ENCODE measurements around the gene MEF2A. TPM values are rescaled to one million over a fixed set of nuclear protein-coding genes. Genes with fewer than 3 reads are reported as not detected.
"Not testable (repeated sequence)": the region's sequence is repeated elsewhere in the genome, so short reads cannot be mapped to it uniquely, and the experiment has no call there.

MEF2A gene
- total RNA-seq, 1 donor from 2014 or later: 75.9 TPM

GRCh38 chr15:99717161-99718009, 151.6 kb downstream of the MEF2A start:
- intact Hi-C loops (cut with DNase I): no loop called here
- ATAC-seq (peak; percentile 78), DNase-seq (ENCODE audit: low spot score) (no peak)

GRCh38 chr15:99718421-99718820, 152.6 kb downstream of the MEF2A start:
- ATAC-seq: no peak
- intact Hi-C loops (cut with DNase I): no loop called here

DNA sequence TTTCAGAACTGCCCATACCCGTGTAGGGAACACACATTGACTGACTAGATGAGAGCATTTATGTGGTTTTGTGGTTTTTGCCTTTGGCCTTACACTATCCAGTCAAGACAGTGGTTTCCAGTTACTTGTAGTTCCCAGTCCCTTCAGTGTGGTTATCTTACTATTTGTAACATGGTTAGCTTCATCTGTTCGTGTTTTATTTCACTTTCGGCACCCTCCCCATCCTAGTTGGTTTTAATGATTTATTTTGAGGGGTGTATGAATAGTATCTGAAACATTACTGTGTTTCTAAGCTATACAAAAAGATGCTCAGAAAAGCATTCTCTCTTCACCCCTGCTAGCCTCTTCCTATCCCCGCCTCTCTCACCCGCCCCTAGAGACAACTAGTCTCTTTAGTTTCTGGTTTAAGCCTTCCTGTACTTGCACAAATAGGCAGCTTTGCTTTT, 153.3 kb downstream of the MEF2A start:
- DNase-seq (ENCODE audit: low spot score) (no peak), ATAC-seq (no peak)
- intact Hi-C loops (cut with DNase I): no loop called here

More at GRCh38 chr15:99718421-99718820, 152.6 kb downstream of the MEF2A start:
- no peak for DNase-seq (ENCODE audit: low spot score)

- intact Hi-C loops (cut with DNase I): no loop called here
- no peak for ATAC-seq
Measured at GRCh38 chr15:99720533-99720932, 154.7 kb downstream of the MEF2A start.

GRCh38 chr15:99721104-99721778, 155.5 kb downstream of the MEF2A start:
- no peak for ATAC-seq
- DNase-seq (ENCODE audit: low spot score): no peak
- intact Hi-C loops (cut with DNase I): no loop called here

More at GRCh38 chr15:99720533-99720932, 154.7 kb downstream of the MEF2A start:
- no peak for DNase-seq (ENCODE audit: low spot score)

GRCh38 chr15:99721896-99722295, 156.1 kb downstream of the MEF2A start:
- ATAC-seq: no peak
- intact Hi-C loops (cut with DNase I): no loop called here
- no peak for DNase-seq (ENCODE audit: low spot score)

- DNase-seq (ENCODE audit: low spot score) (no peak), ATAC-seq (no peak)
- intact Hi-C loops (cut with DNase I): no loop called here
Measured at GRCh38 chr15:99722406-99722805, 156.6 kb downstream of the MEF2A start.

GRCh38 chr15:99726333-99726732, 160.5 kb downstream of the MEF2A start:
- DNase-seq (ENCODE audit: low spot score) (no peak), ATAC-seq (no peak)
- intact Hi-C loops (cut with DNase I): no loop called here

GRCh38 chr15:99727330-99727729, 161.5 kb downstream of the MEF2A start:
- intact Hi-C loops (cut with DNase I): no loop called here
- no peak for ATAC-seq

DNA sequence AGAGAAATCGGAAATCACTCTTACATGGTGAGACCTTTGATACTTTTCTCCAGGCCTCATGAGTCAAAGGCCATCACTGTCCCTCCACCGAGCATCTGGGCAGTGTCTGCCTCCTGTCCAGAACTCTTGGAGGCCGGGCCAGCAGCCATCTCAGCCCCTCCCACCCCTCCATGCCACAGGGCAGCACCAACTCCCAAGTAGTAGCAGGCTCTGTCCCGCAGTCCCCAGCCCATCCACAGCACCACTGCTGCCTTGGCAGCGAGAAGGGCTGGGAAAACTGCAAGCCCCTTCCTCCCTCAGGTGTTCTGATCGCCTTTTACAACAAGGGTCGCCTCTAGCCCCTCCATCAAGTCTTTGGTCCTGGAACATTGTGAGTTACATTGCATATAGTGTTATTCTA, 161.9 kb downstream of the MEF2A start:
- intact Hi-C loops (cut with DNase I): no loop called here

More at GRCh38 chr15:99727330-99727729, 161.5 kb downstream of the MEF2A start:
- DNase-seq (ENCODE audit: low spot score): no peak

DNA sequence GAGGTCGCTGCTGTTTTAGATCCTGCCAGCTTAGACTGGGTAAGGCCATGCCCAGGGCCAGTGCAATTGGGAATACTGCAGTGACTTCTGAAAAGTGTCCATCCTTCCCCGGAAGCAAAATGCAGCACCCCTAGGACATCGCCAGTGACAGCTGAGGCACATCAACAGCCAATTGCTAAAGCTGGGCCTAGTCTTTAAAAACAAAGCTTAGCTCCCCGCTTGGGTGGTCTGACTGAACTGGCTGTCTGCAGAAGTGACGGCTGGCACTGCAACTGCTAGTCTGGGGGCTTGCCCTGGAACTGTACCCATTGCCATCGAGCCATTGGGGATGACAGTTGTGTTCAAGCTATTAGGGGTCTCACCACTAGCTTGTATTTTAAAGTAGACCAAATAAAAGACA, 163.1 kb downstream of the MEF2A start:
- ATAC-seq (no peak), DNase-seq (ENCODE audit: low spot score) (no peak)
- intact Hi-C loops (cut with DNase I): no loop called here

More for the DNA sequence above, 161.9 kb downstream of the MEF2A start:
- ATAC-seq (no peak), DNase-seq (ENCODE audit: low spot score) (no peak)

GRCh38 chr15:99729327-99729726, 163.5 kb downstream of the MEF2A start:
- DNase-seq (ENCODE audit: low spot score): no peak
- no peak for ATAC-seq
- intact Hi-C loops (cut with DNase I): no loop called here

DNA sequence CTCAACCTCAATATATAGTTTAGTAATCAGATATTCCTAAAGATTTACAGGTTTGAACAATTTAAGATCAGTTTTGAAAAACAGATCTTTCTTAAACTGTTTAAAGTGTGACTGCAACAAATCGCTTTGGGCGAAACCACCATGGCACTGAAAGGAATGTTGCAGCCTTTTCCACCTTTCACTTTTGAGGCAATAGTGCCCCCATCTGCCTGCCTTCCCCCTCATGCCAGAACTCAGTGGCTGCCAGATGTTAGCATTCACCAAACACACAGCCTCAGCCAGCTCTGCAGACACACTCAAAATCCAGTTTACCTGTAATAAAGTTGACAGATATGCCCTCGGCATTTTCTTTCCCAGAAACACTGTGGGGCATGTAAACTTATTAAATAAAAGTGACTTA, 164.1 kb downstream of the MEF2A start:
- intact Hi-C loops (cut with DNase I): no loop called here
- no peak for ATAC-seq
- DNase-seq (ENCODE audit: low spot score): no peak

DNA sequence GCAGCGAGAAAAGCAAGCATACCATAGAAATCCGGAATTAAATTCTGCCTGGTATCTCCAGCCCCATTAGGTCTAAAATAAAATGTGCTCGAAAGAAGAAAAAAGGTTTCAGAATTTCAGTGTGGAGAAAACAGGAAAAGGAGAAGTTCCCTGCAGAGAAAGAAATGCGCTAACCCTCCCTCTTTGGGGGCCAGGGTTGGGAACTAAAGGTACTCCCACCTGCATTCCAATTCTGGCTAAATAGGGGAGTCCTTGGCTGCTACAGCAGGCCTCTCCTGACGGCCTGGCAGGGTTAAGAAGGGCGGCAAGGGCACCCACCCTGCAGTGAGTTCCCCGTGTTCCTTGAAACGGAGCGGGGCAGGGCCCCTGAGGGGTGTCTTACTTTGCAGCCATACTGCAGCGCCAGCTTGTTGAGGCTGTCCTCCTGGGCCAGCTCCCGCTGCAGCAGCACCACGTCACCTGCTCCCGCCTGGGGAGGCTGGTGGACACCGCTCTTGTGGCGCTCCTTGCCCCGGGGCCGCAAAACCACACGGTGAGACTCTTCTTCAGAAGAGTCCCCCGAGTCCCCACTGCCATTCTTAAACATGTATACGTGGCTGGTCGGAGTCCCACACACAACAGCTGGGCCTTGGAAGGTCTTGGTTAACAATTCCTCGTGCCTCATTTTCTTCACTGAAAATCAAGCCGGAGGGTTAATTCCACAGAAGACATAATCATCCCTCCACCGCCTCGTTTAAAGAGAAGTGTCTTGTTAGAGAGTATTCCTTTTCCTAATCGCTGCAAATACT, 165.7 kb downstream of the MEF2A start:
- intact Hi-C loops (cut with DNase I): no loop called here
- no peak for DNase-seq (ENCODE audit: low spot score)
- ATAC-seq: no peak

DNA sequence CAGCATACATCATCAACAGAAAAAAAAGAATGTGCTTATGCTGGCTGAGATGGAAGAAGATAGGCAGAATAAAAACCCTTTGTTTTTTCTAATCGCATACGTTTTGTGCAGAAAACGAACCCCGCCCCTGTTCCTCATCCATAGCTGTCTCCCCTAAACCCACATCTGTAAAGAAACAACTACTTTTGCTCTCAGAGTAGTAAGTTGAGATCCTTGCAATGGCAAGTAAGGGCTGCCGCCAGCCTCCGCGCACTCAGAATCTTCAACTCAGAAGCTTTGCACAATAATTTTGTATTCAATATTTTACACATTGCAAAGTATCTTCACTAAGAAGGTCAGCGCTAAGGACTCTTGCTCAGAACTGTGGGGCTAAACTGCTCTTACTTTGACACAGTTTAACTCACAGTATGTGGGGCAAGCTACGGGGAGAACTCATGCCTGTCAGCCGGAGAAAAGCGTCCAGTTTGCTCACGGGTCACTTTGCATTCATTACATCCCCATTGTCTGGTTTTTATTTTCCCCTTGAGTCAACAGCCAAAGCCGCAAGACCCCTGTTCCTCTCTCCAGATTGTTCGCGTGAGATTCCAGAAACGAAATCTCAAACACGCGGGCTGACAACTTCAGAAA, 166.5 kb downstream of the MEF2A start:
- intact Hi-C loops (cut with DNase I): no loop called here
- ATAC-seq (no peak), DNase-seq (ENCODE audit: low spot score) (no peak)

GRCh38 chr15:99732751-99733267, 167.0 kb downstream of the MEF2A start:
- peak; percentile 15 for ATAC-seq
- intact Hi-C loops (cut with DNase I): no loop called here
- peak; percentile 84 for DNase-seq (ENCODE audit: low spot score)

DNA sequence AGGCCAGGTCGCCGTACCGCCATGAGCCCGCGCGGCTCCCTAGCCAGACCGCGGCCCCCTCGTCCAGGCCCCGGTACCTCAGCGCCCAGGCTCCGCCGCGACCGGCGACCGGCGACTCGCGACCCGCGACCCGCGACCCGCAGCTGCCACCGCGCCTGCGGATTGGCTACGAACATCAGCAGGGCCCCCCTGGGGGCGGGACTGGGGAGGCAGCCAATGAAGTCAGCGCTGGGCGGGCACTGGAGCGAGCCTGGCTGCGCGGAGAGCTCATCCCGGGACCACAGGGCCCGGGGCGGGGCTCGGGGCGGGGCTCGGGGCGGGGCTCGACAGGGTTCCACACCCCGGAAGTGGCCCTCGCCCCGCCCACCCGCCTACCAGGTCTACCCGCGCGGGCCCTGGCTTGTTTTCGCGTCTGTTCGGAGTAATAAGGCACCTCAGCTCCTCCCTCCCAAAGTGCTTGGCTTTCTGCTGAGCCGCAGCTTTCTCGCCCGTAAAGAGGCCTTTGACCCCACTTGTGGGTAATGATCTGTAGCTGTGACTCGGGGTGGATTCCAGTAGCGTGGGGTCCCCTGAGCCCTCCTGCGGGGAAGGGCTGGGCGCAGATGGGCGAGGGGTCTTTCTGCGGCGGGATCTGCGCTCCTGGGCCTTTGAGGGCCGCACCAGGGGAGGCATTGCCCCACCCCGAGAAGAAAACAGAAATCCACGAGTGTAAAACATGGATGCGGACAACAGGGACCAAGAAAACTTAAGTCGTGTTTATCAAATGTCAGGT, 167.7 kb downstream of the MEF2A start, which contains the start of gene LYSMD4:
TSS of gene LYSMD4 (minus strand) at position 170 of the 772 bp plus-strand sequence. CDS start 1,438 bp downstream, outside the sequence.
- DNase-seq (ENCODE audit: low spot score) (peak; percentile 99), ATAC-seq (peak; percentile 99)
- intact Hi-C loops (cut with DNase I): no loop called here

GRCh38 chr15:99734040-99734291, 168.2 kb downstream of the MEF2A start:
- DNase-seq (ENCODE audit: low spot score); ATAC-seq; intact Hi-C loops (cut with DNase I): not testable (repeated sequence)
